Glutamatergic neuron (in vitro differentiated cells): ENCODE results near the gene SRGAP2B. TPM values are rescaled to one million over a fixed set of nuclear protein-coding genes. Genes with fewer than 3 reads are reported as not detected.
"Not testable (repeated sequence)": the region's sequence is repeated elsewhere in the genome, so short reads cannot be mapped to it uniquely, and the experiment has no call there.

Experiments
- DNase-seq: peaks from one replicate; pipeline ENCODE4 v3.0.0; 2022
- H3K27ac Mint-ChIP-seq: one replicate; pipeline ENCODE4 v1.8.0; 2020; ENCODE audit warnings: mild to moderate bottlenecking, mixed read lengths, inconsistent platforms; ENCODE audit not compliant: unreplicated experiment
- H3K27me3 Mint-ChIP-seq: one replicate; pipeline ENCODE4 v1.8.0; 2020; ENCODE audit warnings: mild to moderate bottlenecking, moderate library complexity, mixed read lengths, inconsistent platforms; ENCODE audit not compliant: unreplicated experiment
- H3K36me3 Mint-ChIP-seq: one replicate; pipeline ENCODE4 v1.8.0; 2020; ENCODE audit warnings: mild to moderate bottlenecking, mixed read lengths, inconsistent platforms; ENCODE audit not compliant: unreplicated experiment
- H3K4me1 Mint-ChIP-seq: one replicate; pipeline ENCODE4 v1.8.0; 2020; ENCODE audit warnings: mild to moderate bottlenecking, low read depth, mixed read lengths, inconsistent platforms; ENCODE audit not compliant: unreplicated experiment
- H3K4me3 Mint-ChIP-seq: one replicate; pipeline ENCODE4 v1.8.0; 2020; ENCODE audit warnings: mild to moderate bottlenecking, mixed read lengths, inconsistent platforms; ENCODE audit not compliant: unreplicated experiment
- H3K9me3 Mint-ChIP-seq: one replicate; pipeline ENCODE4 v1.8.0; 2020; ENCODE audit warnings: mild to moderate bottlenecking, moderate library complexity, mixed read lengths, inconsistent platforms; ENCODE audit not compliant: unreplicated experiment
- total RNA-seq: library from RNA; stranded (reverse); fragmentation: NEBNext Ultra II Directional; extraction: Animal tissue kit (Norgen Biotek cat#: 25700); gene quantifications from one replicate; pipeline ENCODE4 v1.2.1, GENCODE V29; 2021; ENCODE audit not compliant: unreplicated experiment

SRGAP2B gene
- total RNA-seq, 1 donor from 2014 or later: 17.8 TPM

GRCh38 chr1:145115587-145116493 is 20.7 kb upstream of the SRGAP2B start:
- H3K4me1 Mint-ChIP-seq, H3K9me3 Mint-ChIP-seq, H3K27ac Mint-ChIP-seq, H3K4me3 Mint-ChIP-seq, H3K36me3 Mint-ChIP-seq, DNase-seq, H3K27me3 Mint-ChIP-seq: not testable (repeated sequence)

- not testable (repeated sequence) for DNase-seq, H3K36me3 Mint-ChIP-seq, H3K27me3 Mint-ChIP-seq, H3K4me1 Mint-ChIP-seq, H3K4me3 Mint-ChIP-seq, H3K27ac Mint-ChIP-seq, H3K9me3 Mint-ChIP-seq
Measured at GRCh38 chr1:145114560-145115057, 19.5 kb upstream of the SRGAP2B start.

GRCh38 chr1:145112703-145113102 is 17.6 kb upstream of the SRGAP2B start:
- H3K36me3 Mint-ChIP-seq, H3K27me3 Mint-ChIP-seq, H3K9me3 Mint-ChIP-seq, DNase-seq, H3K4me3 Mint-ChIP-seq, H3K4me1 Mint-ChIP-seq, H3K27ac Mint-ChIP-seq: not testable (repeated sequence)

GRCh38 chr1:145111674-145112073 is 16.5 kb upstream of the SRGAP2B start:
- H3K27ac Mint-ChIP-seq, H3K4me3 Mint-ChIP-seq, H3K27me3 Mint-ChIP-seq, DNase-seq, H3K4me1 Mint-ChIP-seq, H3K9me3 Mint-ChIP-seq, H3K36me3 Mint-ChIP-seq: not testable (repeated sequence)

- H3K27ac Mint-ChIP-seq, H3K9me3 Mint-ChIP-seq, H3K36me3 Mint-ChIP-seq, H3K27me3 Mint-ChIP-seq, H3K4me3 Mint-ChIP-seq, H3K4me1 Mint-ChIP-seq, DNase-seq: not testable (repeated sequence)
Measured at GRCh38 chr1:145103294-145103693, 8.2 kb upstream of the SRGAP2B start.

GRCh38 chr1:145101725-145102124 is 6.6 kb upstream of the SRGAP2B start:
- not testable (repeated sequence) for H3K36me3 Mint-ChIP-seq, H3K27ac Mint-ChIP-seq, H3K4me3 Mint-ChIP-seq, H3K4me1 Mint-ChIP-seq, H3K27me3 Mint-ChIP-seq, H3K9me3 Mint-ChIP-seq, DNase-seq

- not testable (repeated sequence) for H3K4me3 Mint-ChIP-seq, H3K36me3 Mint-ChIP-seq
- DNase-seq: peak; percentile 21
Measured at GRCh38 chr1:145094655-145095211, 395 bp downstream of the SRGAP2B start.

GRCh38 chr1:145093517-145094149 is 1.5 kb downstream of the SRGAP2B start:
- peak; percentile 34 for DNase-seq
- H3K9me3 Mint-ChIP-seq, H3K36me3 Mint-ChIP-seq, H3K4me1 Mint-ChIP-seq, H3K27me3 Mint-ChIP-seq, H3K27ac Mint-ChIP-seq: not testable (repeated sequence)
- H3K4me3 Mint-ChIP-seq: peak overlapping the region; percentile 87

More at GRCh38 chr1:145094655-145095211, 395 bp downstream of the SRGAP2B start:
- not testable (repeated sequence) for H3K4me1 Mint-ChIP-seq, H3K27me3 Mint-ChIP-seq, H3K27ac Mint-ChIP-seq, H3K9me3 Mint-ChIP-seq

GRCh38 chr1:145082483-145083255 is 12.5 kb downstream of the SRGAP2B start:
- H3K9me3 Mint-ChIP-seq, H3K4me3 Mint-ChIP-seq, H3K27me3 Mint-ChIP-seq, H3K36me3 Mint-ChIP-seq, H3K4me1 Mint-ChIP-seq, H3K27ac Mint-ChIP-seq, DNase-seq: not testable (repeated sequence)

GRCh38 chr1:145080193-145080592 is 14.9 kb downstream of the SRGAP2B start:
- not testable (repeated sequence) for H3K36me3 Mint-ChIP-seq, H3K4me1 Mint-ChIP-seq, DNase-seq, H3K4me3 Mint-ChIP-seq, H3K27me3 Mint-ChIP-seq, H3K9me3 Mint-ChIP-seq, H3K27ac Mint-ChIP-seq

GRCh38 chr1:145079737-145080136 is 15.4 kb downstream of the SRGAP2B start:
- not testable (repeated sequence) for H3K27ac Mint-ChIP-seq, H3K4me1 Mint-ChIP-seq, H3K27me3 Mint-ChIP-seq, H3K9me3 Mint-ChIP-seq, H3K36me3 Mint-ChIP-seq, H3K4me3 Mint-ChIP-seq, DNase-seq
